Jurkat, Clone E6-1 (cell line): ENCODE data around the gene GOLM1.

Experiments used
- DNase-seq: peaks from one replicate; pipeline ENCODE4 v3.0.0-alpha.2; 2011; ENCODE audit warnings: low read depth, low spot score
- H3K4me3 ChIP-seq: 2 replicates; pipeline ENCODE4 v1.5.1; 2011; ENCODE audit warnings: mild to moderate bottlenecking, low read length, control low read depth, moderate library complexity

The GOLM1 gene

DNA sequence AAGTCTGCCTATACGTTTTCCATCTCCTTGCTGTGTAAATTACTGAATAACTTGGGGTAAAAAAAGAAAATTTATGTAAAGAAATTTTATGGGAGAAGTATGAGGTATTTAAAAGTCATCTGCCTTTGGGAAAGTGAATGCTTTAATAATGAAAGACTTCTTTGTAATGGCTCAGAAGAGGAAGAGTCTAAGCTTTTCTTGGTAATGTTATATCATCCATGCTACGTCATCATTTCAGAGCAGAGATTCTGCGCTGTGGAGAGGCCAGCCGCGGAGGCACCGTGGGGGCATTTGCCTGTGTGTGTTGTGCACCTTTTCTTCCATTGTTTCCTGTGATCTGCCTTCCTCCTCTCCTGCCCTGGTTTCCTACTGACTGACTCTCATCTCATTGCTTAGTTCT is 78.2 kb downstream of the GOLM1 start:
- no peak overlapping the region for H3K4me3 ChIP-seq
- DNase-seq: no peak

DNA sequence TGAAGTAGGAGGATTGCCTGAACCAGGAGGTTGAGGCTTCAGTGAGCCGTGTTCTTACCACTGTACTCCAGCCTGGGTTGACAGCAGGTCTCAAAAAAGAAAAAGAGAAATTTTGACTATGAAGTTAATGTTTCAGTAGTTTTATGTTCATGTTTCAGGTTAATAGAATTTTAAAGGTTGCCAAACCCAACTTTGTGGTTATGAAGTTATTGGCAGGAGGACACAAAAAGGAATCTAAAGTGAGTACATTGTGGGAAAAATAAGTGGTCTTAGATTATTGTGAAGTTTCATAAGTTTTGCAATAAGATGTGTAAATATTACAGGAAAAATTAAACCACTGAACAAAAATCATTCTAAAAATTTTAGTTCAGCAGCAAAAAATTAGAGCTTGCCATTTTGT is 78.6 kb downstream of the GOLM1 start:
- DNase-seq: no peak
- H3K4me3 ChIP-seq: no peak overlapping the region

DNA sequence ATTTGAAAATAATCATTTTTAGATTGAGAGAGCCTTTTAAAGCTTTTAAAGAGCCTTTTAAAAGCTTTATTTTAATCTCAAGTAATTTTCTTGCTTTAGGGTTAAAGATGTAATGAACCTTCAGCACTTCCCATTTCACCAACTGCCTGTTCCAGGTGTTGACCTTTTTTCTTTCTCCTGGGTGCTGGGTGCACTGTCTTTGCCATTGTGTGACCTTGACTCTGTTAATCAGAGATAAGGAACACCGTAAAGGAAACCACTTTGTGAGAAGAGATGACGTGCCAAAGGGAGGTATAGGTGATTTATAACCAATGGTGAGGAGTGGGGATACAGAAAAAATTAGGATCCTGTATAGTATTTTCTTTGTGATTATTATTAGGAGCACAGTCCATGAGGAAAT is 90.2 kb downstream of the GOLM1 start:
- H3K4me3 ChIP-seq: no peak overlapping the region
- DNase-seq: no peak

- no peak overlapping the region for H3K4me3 ChIP-seq
- DNase-seq: no peak
These were observed 94.0 kb downstream of the GOLM1 start for GRCh38 chr9:86005253-86005775.

DNA sequence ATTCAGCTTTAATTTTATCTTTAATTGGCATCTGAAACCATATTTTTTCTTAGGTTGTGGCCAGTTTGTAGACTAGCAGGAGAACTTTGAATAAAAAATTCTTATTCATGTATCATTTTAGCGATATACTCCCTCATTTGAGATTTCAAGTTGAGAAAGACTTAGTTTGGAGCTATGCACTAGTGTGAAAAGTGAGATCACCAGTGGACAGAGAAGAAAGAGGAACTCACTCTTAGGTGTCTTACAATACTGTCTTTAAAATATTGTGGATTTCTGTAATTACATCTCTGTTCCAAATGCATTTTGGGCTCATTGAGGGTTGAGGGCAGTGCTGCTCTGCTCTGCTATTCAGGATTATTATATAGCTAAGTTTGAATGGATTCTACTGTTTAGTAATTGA is 103.8 kb downstream of the GOLM1 start:
- H3K4me3 ChIP-seq: no peak overlapping the region
- DNase-seq: no peak

DNA sequence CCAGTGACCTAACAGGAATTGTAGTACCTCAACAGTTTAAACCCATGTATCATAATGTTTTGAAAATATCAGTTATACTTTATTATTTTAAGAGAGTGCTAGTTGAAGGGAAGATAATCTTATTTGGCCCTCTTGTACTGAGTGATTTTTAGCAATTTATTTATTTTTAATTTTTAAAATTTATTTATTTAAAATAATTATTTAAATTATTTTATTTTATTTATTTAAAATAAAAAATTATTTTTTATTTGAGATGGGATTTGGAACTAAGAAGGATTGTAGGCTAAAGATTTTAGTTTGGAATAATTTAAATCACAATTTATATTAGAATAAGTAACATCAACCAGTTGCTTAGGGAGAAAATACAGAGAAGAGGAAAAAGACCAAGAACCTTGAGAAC is 104.3 kb downstream of the GOLM1 start:
- no peak for DNase-seq
- H3K4me3 ChIP-seq: no peak overlapping the region

GRCh38 chr9:85994191-85994590 is 105.2 kb downstream of the GOLM1 start:
- no peak overlapping the region for H3K4me3 ChIP-seq
- no peak for DNase-seq

GRCh38 chr9:85987236-85987635 is 112.1 kb downstream of the GOLM1 start:
- H3K4me3 ChIP-seq: no peak overlapping the region
- DNase-seq: no peak

DNA sequence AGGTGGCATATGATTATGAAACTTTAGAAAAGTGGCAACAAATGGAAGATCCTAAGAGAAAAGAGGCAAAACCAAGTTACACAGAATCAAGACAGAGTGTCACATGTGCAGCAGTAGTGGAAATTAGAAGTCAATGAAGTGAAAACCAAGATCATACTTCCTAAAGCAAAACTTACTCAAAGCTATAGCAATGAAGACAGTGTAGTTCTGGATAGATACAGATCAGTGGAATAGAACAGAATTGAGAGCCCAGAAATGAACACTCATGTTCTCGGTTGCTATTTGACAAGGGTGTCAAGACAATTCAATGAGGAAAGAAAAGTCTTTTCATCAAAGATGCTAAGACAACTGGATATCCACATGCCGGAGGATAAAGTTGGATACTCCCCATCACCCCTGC is 114.9 kb downstream of the GOLM1 start:
- H3K4me3 ChIP-seq: no peak overlapping the region
- no peak for DNase-seq

DNA sequence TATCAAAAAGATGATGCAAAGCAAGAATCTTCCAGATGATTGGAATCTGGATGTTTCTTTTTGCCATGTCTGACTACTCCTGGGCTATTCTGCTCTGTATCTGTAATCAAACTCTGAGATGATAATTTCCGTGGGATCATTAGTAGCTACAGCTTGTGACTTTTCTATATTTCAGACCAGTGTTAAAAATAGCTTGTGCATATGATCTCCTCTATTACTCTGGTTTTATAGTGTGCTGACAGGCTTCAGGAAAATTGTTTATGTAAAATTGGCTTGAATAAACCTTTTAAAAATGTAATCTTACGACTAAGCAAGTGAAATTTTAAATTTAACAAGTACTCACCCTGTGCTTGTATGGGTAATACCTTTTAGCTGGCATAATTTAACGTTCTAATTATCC is 118.0 kb downstream of the GOLM1 start:
- no peak overlapping the region for H3K4me3 ChIP-seq
- no peak for DNase-seq

- H3K4me3 ChIP-seq: no peak overlapping the region
- no peak for DNase-seq
These were observed 120.9 kb downstream of the GOLM1 start for GRCh38 chr9:85978496-85978895.
